Measurements from ENCODE around the gene IRF2.
A peak's percentile ranks its signal among the peaks of the same experiment; 100 is the strongest.

IRF2 gene

DNA sequence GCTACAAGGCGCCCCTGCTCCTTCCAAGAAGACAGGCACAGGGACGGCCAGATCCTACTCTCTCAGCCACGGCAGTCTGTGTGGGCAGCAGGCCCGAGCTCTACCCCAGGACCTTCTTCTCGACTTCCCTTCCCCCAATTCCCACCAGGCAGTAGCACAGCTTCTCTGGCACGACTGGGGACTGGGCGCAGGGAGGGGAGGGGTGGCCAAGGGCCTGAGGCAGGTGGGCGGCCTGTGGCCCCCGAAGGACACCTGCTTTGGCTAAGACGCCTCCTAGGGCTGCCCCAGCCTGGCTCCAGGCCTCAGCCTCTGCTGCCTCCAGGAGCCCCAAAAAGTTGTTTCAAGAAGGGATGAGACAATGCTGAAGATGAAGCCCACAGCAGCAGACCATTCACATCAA is 24.2 kb upstream of the IRF2 start:
- no peak overlapping the region for H3K27ac ChIP-seq (ENCODE audit: low read length)
- H3K4me1 ChIP-seq (ENCODE audit: insufficient read depth, low read length), result no peaks in the 10 kb centered on the region
- no peaks in the 10 kb centered on the region for H3K36me3 ChIP-seq (ENCODE audit: insufficient read depth, low read depth, low read length)
- H3K4me3 ChIP-seq (ENCODE audit: low read length), result no peak overlapping the region
- no peaks in the 10 kb centered on the region for H3K9me3 ChIP-seq (ENCODE audit: insufficient read depth, low read depth, low read length)
- no peak overlapping the region for H3K9ac ChIP-seq (ENCODE audit: low read depth, low read length)
- no peaks in the 10 kb centered on the region for H3K27me3 ChIP-seq (ENCODE audit: insufficient read depth, low read length)

DNA sequence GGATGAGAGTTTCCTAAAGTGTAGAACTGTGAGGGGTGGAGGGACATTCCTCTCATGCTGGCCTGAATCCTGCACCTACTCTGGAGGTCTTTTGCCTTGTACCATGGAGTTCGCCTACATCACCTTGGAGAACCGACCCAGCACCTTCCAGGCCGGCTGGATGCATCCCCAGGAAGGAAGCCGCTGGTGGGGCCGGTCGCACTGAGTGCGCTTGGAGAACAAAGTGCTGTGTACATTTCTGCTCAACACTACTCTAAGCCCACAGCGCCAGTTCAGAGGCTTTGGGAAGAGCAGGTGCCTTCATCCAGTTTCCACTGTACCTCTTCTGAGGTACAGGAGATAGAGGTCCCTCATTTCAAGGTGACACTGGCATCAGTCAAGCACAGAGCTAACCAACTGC is 15.4 kb upstream of the IRF2 start:
- Histone ChIP-seq H3K4me3 (ENCODE audit: low read length) (no peak overlapping the region), H3K9me3 (ENCODE audit: insufficient read depth, low read depth, low read length) (no peaks in the 10 kb centered on the region), H3K27me3 (ENCODE audit: insufficient read depth, low read length) (no peaks in the 10 kb centered on the region), H3K27ac (ENCODE audit: low read length) (no peak overlapping the region), H3K4me1 (ENCODE audit: insufficient read depth, low read length) (no peaks in the 10 kb centered on the region), H3K36me3 (ENCODE audit: insufficient read depth, low read depth, low read length) (no peaks in the 10 kb centered on the region), H3K9ac (ENCODE audit: low read depth, low read length) (no peak overlapping the region)

- Histone ChIP-seq H3K9ac (ENCODE audit: low read depth, low read length) (no peak overlapping the region), H3K36me3 (ENCODE audit: insufficient read depth, low read depth, low read length) (no peaks in the 10 kb centered on the region), H3K9me3 (ENCODE audit: insufficient read depth, low read depth, low read length) (no peaks in the 10 kb centered on the region; the same call in 1 of the 2 replicates), H3K27ac (ENCODE audit: low read length) (no peak overlapping the region), H3K4me1 (ENCODE audit: insufficient read depth, low read length) (no peaks in the 10 kb centered on the region), H3K4me3 (ENCODE audit: low read length) (no peak overlapping the region), H3K27me3 (ENCODE audit: insufficient read depth, low read length) (no peaks in the 10 kb centered on the region)
Observed at GRCh38 chr4:184487503-184487902, 13.2 kb upstream of the IRF2 start.

- Histone ChIP-seq H3K4me1 (ENCODE audit: insufficient read depth, low read length) (no peaks in the 10 kb centered on the region), H3K4me3 (ENCODE audit: low read length) (no peak overlapping the region), H3K27ac (ENCODE audit: low read length) (no peak overlapping the region), H3K36me3 (ENCODE audit: insufficient read depth, low read depth, low read length) (no peaks in the 10 kb centered on the region), H3K9ac (ENCODE audit: low read depth, low read length) (no peak overlapping the region), H3K27me3 (ENCODE audit: insufficient read depth, low read length) (no peaks in the 10 kb centered on the region), H3K9me3 (ENCODE audit: insufficient read depth, low read depth, low read length) (no peaks in the 10 kb centered on the region; the same call in 1 of the 2 replicates)
Observed at GRCh38 chr4:184485279-184485678, 10.9 kb upstream of the IRF2 start.

DNA sequence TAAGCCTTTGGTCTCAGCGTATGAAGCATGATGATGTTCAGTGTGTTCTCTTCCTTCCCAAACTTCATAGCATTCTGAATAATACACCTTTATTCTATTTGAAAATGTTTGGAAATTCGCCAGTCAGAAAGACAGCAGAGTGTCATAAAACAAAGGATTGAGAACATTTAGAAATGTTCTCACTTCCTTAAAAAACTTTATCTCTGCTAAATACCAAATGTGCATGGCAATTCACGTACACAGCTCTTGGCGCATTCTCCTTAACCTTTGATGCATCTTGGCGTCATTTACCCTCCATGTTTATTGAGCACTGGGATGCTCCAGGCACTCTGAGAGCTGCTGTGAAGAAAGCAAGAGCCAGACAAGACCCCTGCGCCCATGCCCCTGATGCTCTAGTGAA is 7.2 kb upstream of the IRF2 start:
- no peak overlapping the region for H3K4me3 ChIP-seq (ENCODE audit: low read length)
- no peaks in the 10 kb centered on the region for H3K27me3 ChIP-seq (ENCODE audit: insufficient read depth, low read length)
- H3K9me3 ChIP-seq (ENCODE audit: insufficient read depth, low read depth, low read length), result no peaks in the 10 kb centered on the region; the same call in 1 of the 2 replicates
- no peaks in the 10 kb centered on the region for H3K36me3 ChIP-seq (ENCODE audit: insufficient read depth, low read depth, low read length)
- no peaks in the 10 kb centered on the region for H3K4me1 ChIP-seq (ENCODE audit: insufficient read depth, low read length)
- H3K27ac ChIP-seq (ENCODE audit: low read length), result no peak overlapping the region
- no peak overlapping the region for H3K9ac ChIP-seq (ENCODE audit: low read depth, low read length)

DNA sequence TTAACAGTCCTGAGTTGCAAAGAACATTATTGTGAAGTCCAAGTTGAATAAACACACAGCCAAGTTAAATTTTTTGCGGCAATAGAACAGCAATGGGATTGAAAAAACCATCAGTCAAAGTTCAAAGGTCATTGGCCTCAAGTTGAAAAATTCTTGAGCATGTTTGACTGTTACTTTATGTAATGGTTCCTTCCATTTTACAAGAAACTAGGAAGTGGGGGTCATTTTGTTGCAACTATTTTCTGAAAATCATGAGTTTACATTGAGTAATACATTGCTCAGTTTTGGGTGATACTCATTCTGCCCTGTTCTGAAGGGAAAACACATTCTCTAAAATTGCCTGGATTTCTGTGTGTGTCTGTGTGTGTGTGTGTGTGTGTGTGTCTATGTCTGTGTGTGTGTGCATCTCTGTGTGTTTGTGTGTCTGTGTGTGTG is 5.2 kb upstream of the IRF2 start:
- no peaks in the 10 kb centered on the region; the same call in 1 of the 2 replicates for H3K9me3 ChIP-seq (ENCODE audit: insufficient read depth, low read depth, low read length)
- no peak overlapping the region for H3K4me3 ChIP-seq (ENCODE audit: low read length)
- no peak overlapping the region for H3K27ac ChIP-seq (ENCODE audit: low read length)
- H3K4me1 ChIP-seq (ENCODE audit: insufficient read depth, low read length), result peaks cover 4% of the 10 kb centered on the region; the same call in 1 of the 2 replicates
- H3K9ac ChIP-seq (ENCODE audit: low read depth, low read length), result no peak overlapping the region
- H3K27me3 ChIP-seq (ENCODE audit: insufficient read depth, low read length), result no peaks in the 10 kb centered on the region
- H3K36me3 ChIP-seq (ENCODE audit: insufficient read depth, low read depth, low read length), result no peaks in the 10 kb centered on the region

DNA sequence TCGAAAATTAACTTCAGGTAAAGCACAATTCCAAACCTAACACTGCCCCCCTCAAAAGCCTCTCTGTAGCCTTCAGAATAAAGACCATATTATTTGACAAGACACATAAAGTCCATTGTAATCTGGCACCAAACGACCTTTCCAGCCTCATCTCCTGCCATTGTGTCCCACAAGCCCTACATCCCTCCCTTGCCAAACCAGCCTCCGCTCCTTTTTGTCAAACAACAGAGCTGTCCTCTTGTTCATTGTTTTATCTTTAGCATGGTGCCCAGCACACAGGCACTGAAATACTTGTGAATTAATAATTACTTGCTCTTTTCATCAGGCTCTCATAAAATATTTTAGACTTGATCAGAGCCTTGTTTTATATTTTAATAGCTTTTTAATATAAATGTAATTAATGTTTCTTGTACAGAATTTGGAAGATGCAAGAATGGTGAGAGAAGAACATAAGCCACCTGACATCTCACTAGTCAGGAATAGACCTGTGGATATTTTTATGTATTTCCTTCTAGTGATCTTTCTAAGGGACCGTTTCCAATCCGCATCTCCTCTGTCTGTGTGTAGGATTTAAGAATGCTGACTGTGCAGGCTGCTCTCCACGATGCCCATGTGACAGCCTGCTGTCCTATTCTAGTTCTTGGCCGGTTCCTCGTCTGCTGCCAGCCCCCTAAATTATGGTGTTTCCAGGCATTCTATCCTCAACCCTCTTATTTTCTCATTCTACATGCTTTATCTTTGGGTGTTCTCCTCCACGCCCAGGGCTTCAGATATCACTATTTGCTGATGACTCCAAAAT is 3.0 kb upstream of the IRF2 start:
- no peaks in the 10 kb centered on the region for H3K9me3 ChIP-seq (ENCODE audit: insufficient read depth, low read depth, low read length)
- no peak overlapping the region for H3K4me3 ChIP-seq (ENCODE audit: low read length)
- H3K4me1 ChIP-seq (ENCODE audit: insufficient read depth, low read length), result peaks cover 4% of the 10 kb centered on the region; the same call in 1 of the 2 replicates
- no peaks in the 10 kb centered on the region for H3K36me3 ChIP-seq (ENCODE audit: insufficient read depth, low read depth, low read length)
- H3K27ac ChIP-seq (ENCODE audit: low read length), result no peak overlapping the region
- no peaks in the 10 kb centered on the region for H3K27me3 ChIP-seq (ENCODE audit: insufficient read depth, low read length)
- H3K9ac ChIP-seq (ENCODE audit: low read depth, low read length), result no peak overlapping the region

DNA sequence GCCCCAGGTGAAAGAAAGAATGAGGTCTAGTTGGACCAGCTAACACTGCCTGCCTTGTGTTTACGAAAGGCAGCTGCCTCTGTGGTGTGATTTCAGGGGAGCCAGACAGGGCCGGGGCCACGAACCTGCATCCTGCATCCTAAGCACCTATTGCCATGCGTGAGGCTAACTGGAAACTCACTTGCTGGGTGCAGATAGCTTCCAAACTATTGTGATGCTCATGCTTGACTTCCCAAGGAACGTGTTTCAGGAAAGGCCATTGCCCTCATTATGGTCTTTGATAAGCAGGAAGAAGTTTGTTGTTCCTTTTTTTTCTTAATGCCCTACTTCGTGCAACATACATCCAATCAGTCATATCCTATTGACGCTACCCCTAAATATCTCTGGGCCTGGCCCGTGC is 2.3 kb upstream of the IRF2 start:
- Histone ChIP-seq H3K27me3 (ENCODE audit: insufficient read depth, low read length) (no peaks in the 10 kb centered on the region), H3K36me3 (ENCODE audit: insufficient read depth, low read depth, low read length) (no peaks in the 10 kb centered on the region), H3K9ac (ENCODE audit: low read depth, low read length) (no peak overlapping the region), H3K27ac (ENCODE audit: low read length) (no peak overlapping the region), H3K4me1 (ENCODE audit: insufficient read depth, low read length) (peaks cover 4% of the 10 kb centered on the region; the same call in 1 of the 2 replicates), H3K9me3 (ENCODE audit: insufficient read depth, low read depth, low read length) (no peaks in the 10 kb centered on the region), H3K4me3 (ENCODE audit: low read length) (no peak overlapping the region)

- H3K27ac ChIP-seq (ENCODE audit: low read length), result no peak overlapping the region
- H3K4me1 ChIP-seq (ENCODE audit: insufficient read depth, low read length), result peaks cover 4% of the 10 kb centered on the region; the same call in 1 of the 2 replicates
- peak overlapping the region; percentile 91 for H3K4me3 ChIP-seq (ENCODE audit: low read length)
- no peaks in the 10 kb centered on the region for H3K27me3 ChIP-seq (ENCODE audit: insufficient read depth, low read length)
- no peaks in the 10 kb centered on the region for H3K9me3 ChIP-seq (ENCODE audit: insufficient read depth, low read depth, low read length)
- no peaks in the 10 kb centered on the region for H3K36me3 ChIP-seq (ENCODE audit: insufficient read depth, low read depth, low read length)
- peak overlapping the region; percentile 83; the same call in 1 of the 2 replicates for H3K9ac ChIP-seq (ENCODE audit: low read depth, low read length)
Observed at GRCh38 chr4:184475498-184475897, 1.1 kb upstream of the IRF2 start.

GRCh38 chr4:184475096-184475461 is 729 bp upstream of the IRF2 start:
- Histone ChIP-seq H3K4me3 (ENCODE audit: low read length) (peak overlapping the region; percentile 91), H3K36me3 (ENCODE audit: insufficient read depth, low read depth, low read length) (no peaks in the 10 kb centered on the region), H3K9ac (ENCODE audit: low read depth, low read length) (peak overlapping the region; percentile 83; the same call in 1 of the 2 replicates), H3K27me3 (ENCODE audit: insufficient read depth, low read length) (no peaks in the 10 kb centered on the region), H3K27ac (ENCODE audit: low read length) (no peak overlapping the region), H3K4me1 (ENCODE audit: insufficient read depth, low read length) (peaks cover 4% of the 10 kb centered on the region; the same call in 1 of the 2 replicates), H3K9me3 (ENCODE audit: insufficient read depth, low read depth, low read length) (no peaks in the 10 kb centered on the region)

DNA sequence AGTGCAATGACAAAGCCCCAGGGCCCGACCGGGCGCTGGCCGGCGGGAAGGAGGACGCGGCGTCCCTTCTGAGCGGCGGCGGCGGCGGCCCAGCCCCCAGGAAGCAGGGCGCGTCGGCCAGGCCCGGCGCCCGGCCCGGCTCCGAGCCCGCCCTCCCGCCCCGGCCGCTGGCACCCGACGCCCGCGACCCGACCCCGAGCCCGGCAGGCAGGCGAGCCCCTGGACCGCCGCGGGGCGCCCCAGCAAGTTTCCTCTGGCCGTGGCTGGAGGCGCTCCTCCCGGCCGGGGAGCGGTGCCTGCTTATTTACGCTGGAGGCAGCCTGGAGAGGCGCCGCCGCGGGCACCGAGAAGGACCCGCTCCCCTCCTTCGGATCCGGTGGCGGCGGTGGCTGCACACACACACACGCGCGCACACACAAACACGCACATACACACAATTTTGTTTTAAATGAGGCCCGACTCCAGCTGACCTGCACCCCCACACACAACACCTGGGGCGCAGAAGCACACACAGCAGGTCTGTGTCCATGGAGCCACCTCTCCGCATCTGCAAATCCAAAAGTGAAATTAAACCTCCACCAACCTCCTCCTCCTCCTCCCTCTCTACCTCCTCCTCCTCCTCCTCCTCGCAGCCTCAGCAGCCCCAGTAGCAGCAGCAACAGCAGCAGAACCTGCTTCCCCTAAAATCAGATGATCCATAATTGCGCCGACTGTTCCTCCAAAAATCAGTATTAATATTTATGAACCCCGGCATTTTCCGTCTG is 669 bp downstream of the IRF2 start:
- peak overlapping the region; percentile 91 for H3K4me3 ChIP-seq (ENCODE audit: low read length)
- no peaks in the 10 kb centered on the region for H3K9me3 ChIP-seq (ENCODE audit: insufficient read depth, low read depth, low read length)
- H3K27ac ChIP-seq (ENCODE audit: low read length), result peak overlapping the region; percentile 79
- peak overlapping the region; percentile 89; the same call in 1 of the 2 replicates for H3K9ac ChIP-seq (ENCODE audit: low read depth, low read length)
- no peaks in the 10 kb centered on the region for H3K36me3 ChIP-seq (ENCODE audit: insufficient read depth, low read depth, low read length)
- H3K4me1 ChIP-seq (ENCODE audit: insufficient read depth, low read length), result peaks cover 4% of the 10 kb centered on the region; the same call in 1 of the 2 replicates
- H3K27me3 ChIP-seq (ENCODE audit: insufficient read depth, low read length), result no peaks in the 10 kb centered on the region
